Stomach (tissue), 4 donors: ENCODE results near the gene NLGN1.

ENCODE experiments used
- CTCF ChIP-seq, 7 experiments: fragments of 450-650 bp in 4 of 7; fragments of 200-600 bp in 3 of 7; sonication (generic) in 3 of 7; IDR thresholded peaks; one replicate each; pipeline ENCODE4 v1.5.1; 2016 to 2019; ENCODE audit warnings: antibody characterized with exemption in 7 of 7, control low read depth in 2 of 7, mild to moderate bottlenecking in 1 of 7
- EP300 ChIP-seq: sonication (generic); formaldehyde crosslinking; IDR thresholded peaks from one replicate; pipeline ENCODE4 v1.6.1; 2017; ENCODE audit warnings: antibody characterized with exemption
- POLR2A ChIP-seq, 4 donors: fragments of 450-650 bp; IDR thresholded peaks; one replicate each; pipeline ENCODE4 v1.6.1; 2016; ENCODE audit warnings: antibody characterized with exemption in 4 of 4, control low read depth in 2 of 4, mild to moderate bottlenecking in 1 of 4, moderate library complexity in 1 of 4

- TF ChIP-seq POLR2A (IDR thresholded peaks at IDR 0.05): no peak
- no peak for TF ChIP-seq CTCF (IDR thresholded peaks at IDR 0.05)
- TF ChIP-seq EP300: no peak
Measured at GRCh38 chr3:173747427-173747826, 349.9 kb downstream of the NLGN1 start.
